ENCODE data around the gene XXYLT1.

GRCh38 chr3:195291121-195291520 lies 20.2 kb upstream of the XXYLT1 start:
- TF ChIP-seq CTCF (IDR thresholded peaks at IDR 0.05) (no peak), POLR2A (IDR thresholded peaks at IDR 0.05) (no peak)

Data from right lobe of liver (tissue), 4 donors.